ENCODE results near the gene MRPL39.

Gene MRPL39

GRCh38 chr21:25536752-25537151, 70.5 kb downstream of the MRPL39 start:
- no peak for DNase-seq (ENCODE audit: low read depth)

- no peak for DNase-seq (ENCODE audit: low read depth)
These were observed 71.4 kb downstream of the MRPL39 start for GRCh38 chr21:25535849-25536248.
